ENCODE data around the gene SYT7.

GRCh38 chr11:61533401-61533800, 47.5 kb downstream of the SYT7 start:
- TF ChIP-seq CTCF (IDR thresholded peaks at IDR 0.05) = no peak
- TF ChIP-seq POLR2A (IDR thresholded peaks at IDR 0.05) = peak in 1 of 2 donors; percentile 52

All from thyroid gland (tissue), 4 donors.